ENCODE measurements around the gene BMP6.

BMP6 gene

GRCh38 chr6:7805078-7805849 is 79.4 kb downstream of the BMP6 start:
- no peak for TF ChIP-seq GATA2 (IDR thresholded peaks at IDR 0.05; ENCODE audit: low read depth, low read length)
- no peak for TF ChIP-seq GATA3 (IDR thresholded peaks at IDR 0.05; ENCODE audit: low read depth, low read length)

DNA sequence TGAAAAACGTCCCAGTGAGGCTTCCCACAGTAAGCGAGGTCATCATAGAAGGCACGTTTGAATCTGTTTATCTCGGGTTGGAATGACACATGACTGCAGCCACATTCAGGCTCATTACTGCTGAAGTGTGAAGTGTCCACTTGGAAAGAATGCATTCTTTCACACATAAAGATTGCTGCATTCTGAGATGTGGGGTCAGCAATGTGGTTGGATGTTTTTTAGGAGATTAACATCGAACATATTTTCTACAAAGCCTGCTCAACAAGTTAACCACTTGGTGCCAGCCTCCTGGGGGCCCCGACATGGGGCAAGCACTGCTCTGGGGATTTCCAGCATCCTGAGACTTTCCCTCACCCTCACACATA is 79.9 kb downstream of the BMP6 start:
- TF ChIP-seq GATA2 (IDR thresholded peaks at IDR 0.05; ENCODE audit: low read depth, low read length) (no peak), GATA3 (IDR thresholded peaks at IDR 0.05; ENCODE audit: low read depth, low read length) (no peak)

DNA sequence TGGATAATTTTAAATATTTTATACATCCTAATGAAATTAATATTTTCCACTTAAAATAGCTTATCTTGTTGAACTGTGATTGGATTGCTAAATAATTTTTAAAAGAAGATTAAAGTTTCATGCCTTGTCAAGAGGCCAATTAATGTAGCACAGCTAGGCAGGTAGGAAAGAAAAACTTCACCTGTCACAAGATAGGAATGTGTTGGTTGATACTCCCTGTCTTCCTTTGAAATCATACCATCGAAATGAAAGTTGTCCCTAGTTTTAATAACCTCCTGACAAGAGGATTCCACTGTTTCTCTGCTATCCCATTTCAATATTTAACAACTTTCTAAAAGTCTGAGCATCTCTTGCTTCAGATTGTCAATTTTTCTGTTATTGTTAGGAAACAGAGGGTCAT is 80.8 kb downstream of the BMP6 start:
- TF ChIP-seq GATA3 (IDR thresholded peaks at IDR 0.05; ENCODE audit: low read depth, low read length) = no peak
- TF ChIP-seq GATA2 (IDR thresholded peaks at IDR 0.05; ENCODE audit: low read depth, low read length) = no peak

DNA sequence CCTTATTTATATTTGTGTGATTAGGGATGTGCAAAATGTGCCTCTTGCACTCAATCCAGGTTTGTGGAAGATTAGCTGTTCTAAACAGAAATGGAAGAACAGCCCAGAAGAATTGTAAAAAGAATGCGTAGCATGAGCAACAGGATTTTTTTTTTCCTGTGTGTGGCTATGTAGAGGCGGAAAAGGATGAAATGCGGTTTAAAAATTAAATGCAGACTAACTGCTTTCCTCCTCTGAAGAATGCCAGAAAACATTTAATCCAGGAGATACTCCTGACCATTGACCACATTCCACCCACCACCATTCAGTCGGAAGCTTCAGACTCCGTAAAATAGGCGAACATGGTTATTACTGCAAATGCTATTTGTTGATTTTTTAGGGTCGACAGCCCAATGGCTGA is 83.4 kb downstream of the BMP6 start:
- TF ChIP-seq GATA3 (IDR thresholded peaks at IDR 0.05; ENCODE audit: low read depth, low read length) (no peak), GATA2 (IDR thresholded peaks at IDR 0.05; ENCODE audit: low read depth, low read length) (no peak)

- TF ChIP-seq GATA3 (IDR thresholded peaks at IDR 0.05; ENCODE audit: low read depth, low read length) (no peak), GATA2 (IDR thresholded peaks at IDR 0.05; ENCODE audit: low read depth, low read length) (no peak)
Observed at GRCh38 chr6:7811441-7811840, 85.5 kb downstream of the BMP6 start.

DNA sequence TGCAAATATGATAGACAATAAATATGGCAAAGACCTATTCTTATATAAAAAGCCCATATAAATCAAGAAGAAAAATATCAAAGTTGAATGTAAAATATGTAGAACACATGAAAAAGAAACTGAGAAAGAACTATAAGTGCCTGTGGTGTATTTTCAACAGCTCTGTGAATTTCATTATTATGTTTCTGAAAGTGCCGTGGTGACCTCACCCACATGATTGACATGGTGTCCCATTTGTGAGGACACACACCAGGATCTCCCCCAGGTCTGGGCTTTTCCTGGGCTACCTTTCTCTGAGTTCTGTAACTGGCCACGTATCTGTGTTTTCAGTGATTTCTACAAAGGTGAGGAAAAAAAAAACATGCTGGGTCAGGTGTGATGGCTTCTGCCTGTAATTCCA is 86.7 kb downstream of the BMP6 start:
- TF ChIP-seq GATA3 (IDR thresholded peaks at IDR 0.05; ENCODE audit: low read depth, low read length) = no peak
- TF ChIP-seq GATA2 (IDR thresholded peaks at IDR 0.05; ENCODE audit: low read depth, low read length) = no peak

- TF ChIP-seq GATA2 (IDR thresholded peaks at IDR 0.05; ENCODE audit: low read depth, low read length) (no peak), GATA3 (IDR thresholded peaks at IDR 0.05; ENCODE audit: low read depth, low read length) (no peak)
Observed at GRCh38 chr6:7813193-7813592, 87.3 kb downstream of the BMP6 start.

- TF ChIP-seq GATA2 (IDR thresholded peaks at IDR 0.05; ENCODE audit: low read depth, low read length) (no peak), GATA3 (IDR thresholded peaks at IDR 0.05; ENCODE audit: low read depth, low read length) (no peak)
Observed at GRCh38 chr6:7813704-7814103, 87.8 kb downstream of the BMP6 start.

DNA sequence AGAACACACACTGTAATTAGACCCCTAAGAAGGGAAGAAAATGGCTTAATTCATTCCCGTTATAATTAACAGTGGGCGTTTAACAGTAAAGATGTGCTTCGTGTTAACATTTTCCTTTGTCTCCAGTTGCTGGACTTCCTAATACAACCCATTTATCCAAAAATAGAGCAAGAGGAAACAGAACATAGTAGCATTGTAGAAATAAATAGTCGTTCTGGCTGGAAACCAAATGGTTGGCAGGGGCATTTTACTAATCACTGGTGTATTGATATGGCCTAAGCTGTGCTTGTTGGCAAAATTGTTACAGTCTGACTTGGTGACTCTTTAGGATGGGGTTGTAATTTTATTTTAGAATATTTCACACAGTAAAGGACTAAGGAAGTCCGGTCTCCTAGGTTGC is 89.8 kb downstream of the BMP6 start:
- TF ChIP-seq GATA3 (IDR thresholded peaks at IDR 0.05; ENCODE audit: low read depth, low read length) (no peak), GATA2 (IDR thresholded peaks at IDR 0.05; ENCODE audit: low read depth, low read length) (no peak)

DNA sequence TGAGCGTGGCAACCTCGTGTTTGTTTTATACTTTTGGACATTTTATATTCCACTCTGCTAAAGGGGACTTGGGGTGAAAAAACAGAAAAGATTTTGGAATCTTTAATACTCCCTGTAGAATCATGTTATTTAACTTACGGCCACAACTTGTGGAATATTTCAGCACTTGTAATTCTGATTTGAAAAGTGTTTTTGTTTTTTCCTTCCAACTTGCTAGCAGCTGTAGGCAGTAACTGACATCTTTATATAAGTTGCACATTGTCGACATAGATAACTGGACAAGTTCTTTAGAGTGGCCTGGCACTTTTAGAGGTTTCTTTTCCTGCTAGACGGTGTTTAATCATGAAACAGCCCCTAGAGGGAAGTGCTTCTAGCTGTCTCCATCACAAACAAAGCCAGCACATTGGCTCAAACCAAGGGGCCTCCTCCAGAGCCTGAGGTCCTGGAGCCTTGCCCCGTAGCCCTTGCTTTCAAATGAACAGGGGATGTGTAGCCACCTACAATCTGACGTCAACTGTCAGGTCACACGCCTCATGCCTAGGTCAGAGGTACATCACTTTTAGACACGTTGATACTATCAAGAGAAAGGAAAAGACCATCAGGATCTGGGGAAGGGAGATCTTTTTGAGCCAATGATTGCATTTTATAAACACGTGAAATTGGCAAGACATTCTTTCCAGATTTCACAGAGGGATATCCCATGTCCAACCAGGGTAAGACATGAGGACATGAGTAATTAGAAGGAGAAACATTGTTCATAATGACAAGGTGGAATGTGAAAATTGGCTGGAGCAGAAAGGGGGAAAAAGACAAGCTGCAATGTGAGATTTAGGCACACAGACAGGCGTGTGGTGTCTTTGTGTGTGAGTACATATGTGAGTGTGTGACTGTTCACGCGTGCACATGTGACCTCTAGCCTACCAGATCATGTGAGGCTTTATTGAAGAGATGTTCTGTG is 92.6 kb downstream of the BMP6 start:
- TF ChIP-seq GATA2 (IDR thresholded peaks at IDR 0.05; ENCODE audit: low read depth, low read length) = no peak
- TF ChIP-seq GATA3 (IDR thresholded peaks at IDR 0.05; ENCODE audit: low read depth, low read length) = no peak

DNA sequence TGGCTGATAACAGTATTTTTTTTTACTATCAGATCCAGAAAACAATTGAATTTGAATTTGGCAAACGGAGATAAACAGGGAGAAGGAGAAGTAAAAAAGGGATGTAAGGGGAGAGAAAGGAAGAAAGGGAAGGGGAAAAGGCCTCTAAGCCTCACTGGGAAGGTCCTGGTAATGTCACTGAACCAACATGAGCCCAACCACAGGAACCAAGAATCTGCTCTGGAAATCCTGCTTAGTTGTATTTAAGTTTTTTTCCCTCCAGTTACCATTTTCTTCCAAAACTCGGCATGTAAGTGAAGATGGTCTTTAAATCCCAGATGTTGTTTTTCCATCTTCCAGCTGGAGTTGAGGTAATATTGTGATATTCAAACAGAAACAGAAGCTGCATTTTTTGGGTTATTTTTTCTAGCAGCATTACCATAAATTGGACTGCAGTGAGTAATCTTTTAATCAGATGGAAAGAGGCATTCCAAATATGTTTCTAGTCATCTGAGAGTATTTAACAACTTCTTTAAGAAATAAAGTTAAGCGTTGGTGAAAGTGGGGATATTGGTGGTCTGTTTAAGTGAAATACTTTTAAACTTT is 93.6 kb downstream of the BMP6 start:
- TF ChIP-seq GATA3 (IDR thresholded peaks at IDR 0.05; ENCODE audit: low read depth, low read length) (no peak), GATA2 (IDR thresholded peaks at IDR 0.05; ENCODE audit: low read depth, low read length) (no peak)

- TF ChIP-seq GATA3 (IDR thresholded peaks at IDR 0.05; ENCODE audit: low read depth, low read length) (no peak), GATA2 (IDR thresholded peaks at IDR 0.05; ENCODE audit: low read depth, low read length) (no peak)
Observed at GRCh38 chr6:7820288-7820835, 94.5 kb downstream of the BMP6 start.

- TF ChIP-seq GATA3 (IDR thresholded peaks at IDR 0.05; ENCODE audit: low read depth, low read length) = no peak
- TF ChIP-seq GATA2 (IDR thresholded peaks at IDR 0.05; ENCODE audit: low read depth, low read length) = no peak
Observed at GRCh38 chr6:7821426-7821825, 95.5 kb downstream of the BMP6 start.

GRCh38 chr6:7823552-7823951 is 97.7 kb downstream of the BMP6 start:
- TF ChIP-seq GATA3 (IDR thresholded peaks at IDR 0.05; ENCODE audit: low read depth, low read length) = no peak
- TF ChIP-seq GATA2 (IDR thresholded peaks at IDR 0.05; ENCODE audit: low read depth, low read length) = no peak

Measured in SH-SY5Y (cell line).